Spleen (tissue), 13 donors: ENCODE measurements around the gene CMTM8. TPM values are rescaled to one million over a fixed set of nuclear protein-coding genes. Genes with fewer than 3 reads are reported as not detected.
A peak's percentile ranks its signal among the peaks of the same experiment; 100 is the strongest.
"Not testable (repeated sequence)": the region's sequence is repeated elsewhere in the genome, so short reads cannot be mapped to it uniquely, and the experiment has no call there.

Source experiments
- DNase-seq: peaks from one replicate; pipeline ENCODE4 v3.0.0-alpha.2; 2020
- H3K27ac ChIP-seq, 8 donors: fragments of 200-600 bp; sonication (generic) in 7 of 8; 1 replicate in 4 of 8; 2 replicates in 4 of 8; pipeline versions ENCODE4 v1.5.0 to v1.8.0; 2016 to 2021; ENCODE audit warnings: inconsistent platforms in 4 of 8, mild to moderate bottlenecking in 4 of 8, moderate library complexity in 1 of 8
- H3K27me3 ChIP-seq, 7 donors: fragments of 200-600 bp; sonication (generic) in 6 of 7; replicated peaks in 1 of 7; 1 replicate in 4 of 7; 2 replicates in 3 of 7; pipeline versions ENCODE4 v1.5.0 to v1.8.0; 2016 to 2021; ENCODE audit warnings: inconsistent platforms in 3 of 7, mild to moderate bottlenecking in 1 of 7
- H3K36me3 ChIP-seq, 6 donors: fragments of 200-600 bp; sonication (generic) in 5 of 6; 1 replicate in 4 of 6; 2 replicates in 2 of 6; pipeline versions ENCODE4 v1.5.0 to v1.8.0; 2016 to 2021; ENCODE audit warnings: inconsistent platforms in 2 of 6
- H3K4me1 ChIP-seq, 6 donors: fragments of 200-600 bp; sonication (generic) in 5 of 6; 1 replicate in 3 of 6; 2 replicates in 3 of 6; pipeline versions ENCODE4 v1.5.0 to v1.8.0; 2016 to 2021; ENCODE audit warnings: inconsistent platforms in 3 of 6
- H3K4me3 ChIP-seq, 8 donors: fragments of 200-600 bp; sonication (generic) in 7 of 8; 1 replicate in 4 of 8; 2 replicates in 4 of 8; pipeline versions ENCODE4 v1.5.0 to v1.8.0; 2016 to 2021; ENCODE audit warnings: inconsistent platforms in 4 of 8, mild to moderate bottlenecking in 4 of 8, moderate library complexity in 2 of 8
- H3K9me3 ChIP-seq, 8 donors: fragments of 200-600 bp; sonication (generic) in 7 of 8; 1 replicate in 4 of 8; 2 replicates in 4 of 8; pipeline versions ENCODE4 v1.5.0 to v1.8.0; 2016 to 2021; ENCODE audit warnings: inconsistent platforms in 4 of 8
- POLR2A ChIP-seq, 3 donors: fragments of 450-650 bp; IDR thresholded peaks; one replicate each; pipeline ENCODE4 v1.5.1; 2017; ENCODE audit warnings: antibody characterized with exemption in 3 of 3, mild to moderate bottlenecking in 1 of 3
- POLR2AphosphoS5 ChIP-seq, 3 donors: sonication (generic); formaldehyde crosslinking; IDR thresholded peaks; one replicate each; pipeline ENCODE4 v1.5.1; 2017; ENCODE audit warnings: antibody characterized with exemption in 3 of 3
- WGBS, 5 donors: extraction: QIAGEN DNeasy Blood & Tissue Kit in 3 of 5; methylation state at CpG; one replicate each; pipeline versions ENCODE4 v1.1.5 to v1.1.7; 2013 to 2018; 5-methylcytosine and 5-hydroxymethylcytosine counted together
- intact Hi-C: fragments of 100-400 bp; cut with DNase I; formaldehyde crosslinking; loops from one replicate; pipeline ENCODE4 v1.15.0; 2023; ENCODE audit warnings: low total_unique reads
- long read RNA-seq, 2 donors: transcript quantifications; one replicate each; lab custom pipeline, GENCODE V29; 2026
- polyA plus RNA-seq, 3 donors: library from polyadenylated mRNA; stranded (reverse); fragments of 200-250 nt; gene quantifications; one replicate each; pipeline ENCODE4 v1.2.1, GENCODE V29; 2013
- total RNA-seq, 7 donors: library from RNA; depleted of rRNA in 3 of 7; stranded (reverse); fragments of >200 nt in 3 of 7; fragmentation: NEBNext Ultra II Directional in 4 of 7; extraction: Animal tissue kit (Norgen Biotek cat#: 25700) in 4 of 7; gene quantifications; one replicate each; pipeline versions ENCODE4 v1.1.0 to v1.2.1, GENCODE V29; 2016 to 2021
- TF ChIP-seq, protein P1 (sequence below), 11 experiments: fragments of 200-600 bp in 7 of 11; fragments of 450-650 bp in 4 of 11; sonication (generic) in 4 of 11; IDR thresholded peaks in 8 of 11; conservative IDR thresholded peaks in 3 of 11; 1 replicate in 7 of 11; 2 replicates in 4 of 11; pipeline versions ENCODE4 v1.4.0 to v1.8.0; 2016 to 2021; ENCODE audit warnings: antibody characterized with exemption in 11 of 11, inconsistent platforms in 4 of 11, mild to moderate bottlenecking in 1 of 11
- donor health status: healthy with polysubstance abuse.
- donor health status: DM: no; HTN: no; CAD: no; lungs with moderate emphysema.
- donor health status: DM: no; HTN: no; CAD: no.
- donor health status: Bipolar disorder and iron deficiency.
- donor health status: healthy.
- donor health status: DM: no; HTN: no; CAD: no.
- donor health status: DM: yes; HTN: yes; CAD: no.

Gene CMTM8, protein sequence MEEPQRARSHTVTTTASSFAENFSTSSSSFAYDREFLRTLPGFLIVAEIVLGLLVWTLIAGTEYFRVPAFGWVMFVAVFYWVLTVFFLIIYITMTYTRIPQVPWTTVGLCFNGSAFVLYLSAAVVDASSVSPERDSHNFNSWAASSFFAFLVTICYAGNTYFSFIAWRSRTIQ
- total RNA-seq (1 to 10 TPM; 1.0 to 3.5 (median 2.2) TPM), polyA plus RNA-seq (1 to 10 TPM in 2 of 3 donors, under 1 TPM in 1; 0.61 to 1.5 (median 1.4) TPM)
- long read RNA-seq, donor 1, partial matches to known transcripts, result 0 of 1 reads
- long read RNA-seq, donor 1, other reads (novel, unspliced or antisense), result 0 of 1 reads
- long read RNA-seq, donor 2, partial matches to known transcripts, result 0 of 3 reads
- long read RNA-seq, donor 2, other reads (novel, unspliced or antisense), result 0 of 3 reads

DNA sequence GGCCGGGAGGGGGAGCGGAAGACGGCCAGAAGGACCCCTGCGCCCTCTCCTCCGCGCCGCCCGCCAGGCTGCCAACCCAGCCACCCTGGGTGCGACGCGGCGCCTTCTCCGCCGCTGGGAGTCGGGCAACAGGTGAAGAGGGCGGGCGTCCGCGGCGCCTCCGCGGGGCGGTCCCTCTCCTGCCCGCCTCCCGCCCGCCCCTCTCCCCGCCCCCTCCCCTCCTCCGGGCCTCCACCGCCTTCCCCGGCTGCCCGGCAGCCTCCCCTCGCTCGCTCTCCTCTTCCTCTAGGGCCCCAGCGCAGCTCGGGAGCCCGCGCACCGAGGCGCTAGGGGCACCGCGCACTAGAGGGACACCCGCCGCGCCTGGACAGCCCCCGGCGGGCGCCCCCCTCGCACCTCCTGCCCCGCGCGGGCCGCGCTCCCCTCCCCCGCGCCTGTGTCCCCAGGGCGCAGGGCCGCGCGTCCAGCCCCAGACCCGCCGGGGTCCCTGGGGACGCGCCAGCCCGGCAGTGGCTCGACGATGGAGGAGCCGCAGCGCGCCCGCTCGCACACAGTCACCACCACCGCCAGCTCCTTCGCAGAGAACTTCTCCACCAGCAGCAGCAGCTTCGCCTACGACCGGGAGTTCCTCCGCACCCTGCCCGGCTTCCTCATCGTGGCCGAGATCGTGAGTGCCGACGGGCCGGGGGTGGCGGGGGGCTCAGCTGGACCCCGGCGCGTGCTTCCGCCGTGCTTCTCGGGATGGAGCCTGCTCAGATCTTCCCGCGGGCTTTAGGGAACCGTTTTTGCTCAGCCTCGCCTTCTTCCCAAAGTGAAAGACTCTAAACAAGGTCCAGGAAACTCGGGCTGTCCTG, at the start of gene CMTM8:
CMTM8 (plus strand) TSS at position 228 of the 854 bp plus-strand sequence; CDS start at position 521, 293 bp downstream.
- H3K4me1 ChIP-seq, result peaks cover 10 to 31% (median 18%) of the 10 kb centered on the region in 6 donors
- DNase-seq, result peak; percentile 87
- TF ChIP-seq POLR2AphosphoS5 (IDR thresholded peaks at IDR 0.05) (peak in 1 of 3 donors; percentile 22), POLR2A (IDR thresholded peaks at IDR 0.05) (no peak)
- WGBS, 5 donors, result 0 to 1% (median 1%) methylated on average over 33 to 96 of the region's 96 CpGs
- H3K9me3 ChIP-seq, result peaks cover 0 to 8% (median 1%) of the 10 kb centered on the region in 8 donors
- intact Hi-C loops, result no loop called here
- peaks cover 0 to 59% (median 25%) of the 10 kb centered on the region in 7 donors for H3K27me3 ChIP-seq
- H3K27ac ChIP-seq, result peak within 1 kb of the TSS in 3 of 8 donors; percentile 53 to 55 (median 53)
- H3K36me3 ChIP-seq, result no peaks in the 10 kb centered on the region
- H3K4me3 ChIP-seq, result peak within 1 kb of the TSS; percentile 61 to 87 (median 63)

DNA sequence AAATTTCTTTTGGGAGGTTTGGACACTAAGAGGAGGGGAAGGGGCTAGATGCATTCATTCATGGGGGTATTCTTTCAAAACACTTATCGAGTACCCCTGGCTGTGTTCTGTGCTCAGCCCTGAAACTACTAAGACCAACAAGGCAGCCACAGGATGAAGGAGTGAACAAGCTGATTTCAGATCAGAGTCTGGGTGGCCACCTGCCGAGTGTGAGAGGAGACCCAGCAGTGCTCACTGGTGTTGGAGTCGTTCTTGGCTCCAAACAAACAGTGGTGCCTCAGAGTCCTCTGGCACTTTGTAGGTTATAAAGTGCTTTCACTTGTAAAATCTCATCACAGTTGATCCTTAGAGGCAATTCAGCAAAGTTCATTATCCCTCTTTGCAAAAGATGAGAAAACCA, 48.8 kb upstream of the CMTM8 start:
- no peak for TF ChIP-seq POLR2AphosphoS5 (IDR thresholded peaks at IDR 0.05)
- TF ChIP-seq, protein P1, sequence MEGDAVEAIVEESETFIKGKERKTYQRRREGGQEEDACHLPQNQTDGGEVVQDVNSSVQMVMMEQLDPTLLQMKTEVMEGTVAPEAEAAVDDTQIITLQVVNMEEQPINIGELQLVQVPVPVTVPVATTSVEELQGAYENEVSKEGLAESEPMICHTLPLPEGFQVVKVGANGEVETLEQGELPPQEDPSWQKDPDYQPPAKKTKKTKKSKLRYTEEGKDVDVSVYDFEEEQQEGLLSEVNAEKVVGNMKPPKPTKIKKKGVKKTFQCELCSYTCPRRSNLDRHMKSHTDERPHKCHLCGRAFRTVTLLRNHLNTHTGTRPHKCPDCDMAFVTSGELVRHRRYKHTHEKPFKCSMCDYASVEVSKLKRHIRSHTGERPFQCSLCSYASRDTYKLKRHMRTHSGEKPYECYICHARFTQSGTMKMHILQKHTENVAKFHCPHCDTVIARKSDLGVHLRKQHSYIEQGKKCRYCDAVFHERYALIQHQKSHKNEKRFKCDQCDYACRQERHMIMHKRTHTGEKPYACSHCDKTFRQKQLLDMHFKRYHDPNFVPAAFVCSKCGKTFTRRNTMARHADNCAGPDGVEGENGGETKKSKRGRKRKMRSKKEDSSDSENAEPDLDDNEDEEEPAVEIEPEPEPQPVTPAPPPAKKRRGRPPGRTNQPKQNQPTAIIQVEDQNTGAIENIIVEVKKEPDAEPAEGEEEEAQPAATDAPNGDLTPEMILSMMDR (IDR thresholded peaks at IDR 0.05 in 8 of 11, conservative IDR thresholded peaks at IDR 0.05 in 3 of 11), result no peak
- TF ChIP-seq POLR2A (IDR thresholded peaks at IDR 0.05), result no peak
- DNase-seq, result no peak
- Histone ChIP-seq H3K27me3 (no peaks in the 10 kb centered on the region), H3K9me3 (no peaks in the 10 kb centered on the region), H3K27ac (no peak overlapping the region), H3K4me1 (no peaks in the 10 kb centered on the region), H3K36me3 (no peaks in the 10 kb centered on the region), H3K4me3 (no peak overlapping the region)
- intact Hi-C loops, result no loop called here
- 79 to 87% (median 83%) methylated on average over 3 of the region's 3 CpGs for WGBS, 5 donors

DNA sequence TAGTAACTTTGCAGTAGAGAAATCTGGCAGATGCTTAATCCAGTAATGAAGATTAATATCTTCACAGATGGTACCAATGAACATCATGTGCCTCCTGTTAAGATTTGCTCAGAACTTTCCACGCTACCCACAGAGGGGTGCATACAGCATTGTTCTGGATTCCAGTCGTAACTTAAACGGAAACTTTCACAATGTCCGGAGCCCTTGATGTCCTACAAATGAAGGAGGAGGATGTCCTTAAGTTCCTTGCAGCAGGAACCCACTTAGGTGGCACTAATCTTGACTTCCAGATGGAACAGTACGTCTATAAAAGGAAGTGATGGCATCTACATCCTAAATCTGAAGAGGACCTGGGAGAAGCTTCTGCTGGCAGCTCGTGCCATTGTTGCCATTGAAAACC, 47.9 kb upstream of the CMTM8 start:
- H3K4me1 ChIP-seq, H3K36me3 ChIP-seq, H3K27me3 ChIP-seq, H3K9me3 ChIP-seq, H3K27ac ChIP-seq, DNase-seq, H3K4me3 ChIP-seq, intact Hi-C loops: not testable (repeated sequence)
- 59 to 84% (median 71%) methylated on average over 5 to 6 of the region's 6 CpGs for WGBS, 5 donors

DNA sequence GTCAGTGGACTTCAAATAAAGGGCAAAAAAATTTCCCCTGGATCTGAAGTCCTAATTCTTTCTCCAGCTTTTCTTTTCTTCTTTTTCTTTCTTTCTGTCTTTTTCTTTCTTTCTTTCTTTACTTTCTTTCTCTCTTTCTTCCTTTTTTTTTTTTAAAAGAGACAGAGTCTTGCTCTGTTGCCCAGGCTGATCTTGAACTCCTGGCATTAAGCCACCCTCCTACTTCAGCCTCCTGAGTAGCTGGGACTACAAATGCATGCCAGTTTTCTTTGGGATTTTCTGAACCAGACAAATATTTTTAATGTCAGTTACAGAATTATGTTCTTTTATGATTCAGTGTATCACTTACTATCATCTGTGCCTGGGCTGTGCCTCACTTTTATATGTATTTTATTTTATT, 45.4 kb upstream of the CMTM8 start:
- intact Hi-C loops, result no loop called here
- no peak for DNase-seq
- H3K27me3 ChIP-seq, result peaks cover 0 to 8% (median 0%) of the 10 kb centered on the region in 7 donors
- H3K9me3 ChIP-seq, result no peaks in the 10 kb centered on the region
- no peaks in the 10 kb centered on the region for H3K36me3 ChIP-seq
- no peak overlapping the region for H3K4me3 ChIP-seq
- no peak overlapping the region for H3K27ac ChIP-seq
- no peaks in the 10 kb centered on the region for H3K4me1 ChIP-seq
- TF ChIP-seq POLR2A (IDR thresholded peaks at IDR 0.05), result no peak
- TF ChIP-seq, protein P1 (IDR thresholded peaks at IDR 0.05 in 8 of 11, conservative IDR thresholded peaks at IDR 0.05 in 3 of 11), result no peak
- no peak for TF ChIP-seq POLR2AphosphoS5 (IDR thresholded peaks at IDR 0.05)

DNA sequence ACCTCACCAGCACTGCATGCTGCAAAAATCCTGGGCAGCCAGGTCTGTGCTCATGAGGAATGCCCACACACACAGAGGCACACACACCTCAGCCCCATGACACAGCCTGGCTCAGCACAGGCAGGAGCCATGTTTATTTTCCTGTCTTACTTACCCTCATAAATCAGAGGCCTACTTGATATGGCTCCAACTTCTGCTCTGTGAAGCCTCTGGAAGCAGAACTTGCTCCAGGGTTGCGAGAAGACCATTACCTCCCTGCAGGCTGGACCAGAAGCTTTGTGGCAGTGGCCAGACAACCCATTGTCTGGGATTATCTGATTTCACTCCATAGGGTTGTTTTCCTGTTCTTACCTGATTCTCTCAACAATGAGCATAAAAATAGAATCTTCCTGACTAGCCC, 43.8 kb upstream of the CMTM8 start:
- Histone ChIP-seq H3K9me3 (no peaks in the 10 kb centered on the region), H3K27ac (no peak overlapping the region), H3K36me3 (no peaks in the 10 kb centered on the region), H3K4me1 (no peaks in the 10 kb centered on the region), H3K4me3 (no peak overlapping the region), H3K27me3 (peaks cover 0 to 8% (median 0%) of the 10 kb centered on the region in 7 donors)
- intact Hi-C loops, result no loop called here
- no peak for DNase-seq
- WGBS, 5 donors, result 84 to 100% (median 90%) methylated on average over 1 of the region's 1 CpG
- TF ChIP-seq, protein P1 (IDR thresholded peaks at IDR 0.05 in 8 of 11, conservative IDR thresholded peaks at IDR 0.05 in 3 of 11), result no peak
- TF ChIP-seq POLR2AphosphoS5 (IDR thresholded peaks at IDR 0.05) (no peak), POLR2A (IDR thresholded peaks at IDR 0.05) (no peak)
